HG03342 (cell line): ENCODE results near the gene VAPA.

ENCODE experiments used
- ATAC-seq: cut with Tn5 transposase; IDR thresholded peaks from one replicate; pipeline ENCODE4 v1.9.1; 2021; ENCODE audit warnings: mild to moderate bottlenecking, moderate library complexity; ENCODE audit not compliant: unreplicated experiment

The VAPA gene

GRCh38 chr18:9913526-9914333 is at the start of gene VAPA:
TSS of gene VAPA (plus strand) at chr18:9914016. CDS start at chr18:9914257, 241 bp downstream.
- peak; percentile 84 for ATAC-seq

GRCh38 chr18:9865764-9866490 is 47.9 kb upstream of the VAPA start:
- ATAC-seq, result no peak

- no peak for ATAC-seq
These were observed 47.2 kb upstream of the VAPA start for GRCh38 chr18:9866627-9867026.

GRCh38 chr18:9867071-9867594 is 46.7 kb upstream of the VAPA start:
- no peak for ATAC-seq

- ATAC-seq, result no peak
These were observed 44.7 kb upstream of the VAPA start for GRCh38 chr18:9868857-9869714.

GRCh38 chr18:9869715-9870430 is 43.9 kb upstream of the VAPA start:
- ATAC-seq, result no peak

- ATAC-seq, result no peak
These were observed 43.3 kb upstream of the VAPA start for GRCh38 chr18:9870431-9871008.

GRCh38 chr18:9871244-9871746 is 42.5 kb upstream of the VAPA start:
- no peak for ATAC-seq

GRCh38 chr18:9872823-9873222 is 41.0 kb upstream of the VAPA start:
- ATAC-seq, result no peak

GRCh38 chr18:9874728-9875127 is 39.1 kb upstream of the VAPA start:
- no peak for ATAC-seq

- ATAC-seq, result no peak
These were observed 37.5 kb upstream of the VAPA start for GRCh38 chr18:9876212-9876866.

- ATAC-seq, result no peak
These were observed 36.8 kb upstream of the VAPA start for GRCh38 chr18:9876867-9877654.

- no peak for ATAC-seq
These were observed 36.2 kb upstream of the VAPA start for GRCh38 chr18:9877655-9878014.

GRCh38 chr18:9878095-9878494 is 35.7 kb upstream of the VAPA start:
- no peak for ATAC-seq

- ATAC-seq, result no peak
These were observed 35.0 kb upstream of the VAPA start for GRCh38 chr18:9878783-9879242.

- ATAC-seq, result no peak
These were observed 29.7 kb upstream of the VAPA start for GRCh38 chr18:9884090-9884489.

GRCh38 chr18:9884532-9885140 is 29.2 kb upstream of the VAPA start:
- no peak for ATAC-seq
